NCI-H526 treated with DMSO at 0.1 percent for 48 hours (cell line): Measurements from ENCODE around the gene PAXX.

Experiments
- DNase-seq: peaks from one replicate; lab custom pipeline; 2025; lab: John Stamatoyannopoulos, UW

PAXX gene

DNA sequence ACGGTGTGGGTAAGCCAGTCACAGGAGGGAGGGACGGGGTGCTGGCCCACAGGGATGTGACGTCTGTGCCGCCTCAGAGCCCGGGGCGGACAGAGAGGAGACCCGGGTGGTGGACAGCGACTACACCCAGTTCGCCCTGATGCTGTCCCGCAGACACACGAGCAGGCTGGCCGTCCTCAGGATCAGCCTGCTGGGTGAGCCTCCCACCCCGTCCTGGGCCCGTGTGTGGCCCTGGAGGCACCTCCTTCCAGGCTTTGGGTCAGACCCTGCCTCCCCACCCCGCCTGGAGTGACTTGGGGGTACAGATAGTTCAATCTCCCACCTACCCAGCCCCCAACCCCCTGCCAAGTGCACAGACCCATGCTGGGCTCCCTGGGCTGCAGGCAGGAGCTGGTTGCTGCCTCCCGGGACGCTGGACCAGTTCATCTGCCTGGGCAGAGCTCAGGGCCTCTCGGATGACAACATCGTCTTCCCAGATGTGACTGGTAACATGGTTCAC lies 38.4 kb upstream of the PAXX start:
- no peak for DNase-seq

DNA sequence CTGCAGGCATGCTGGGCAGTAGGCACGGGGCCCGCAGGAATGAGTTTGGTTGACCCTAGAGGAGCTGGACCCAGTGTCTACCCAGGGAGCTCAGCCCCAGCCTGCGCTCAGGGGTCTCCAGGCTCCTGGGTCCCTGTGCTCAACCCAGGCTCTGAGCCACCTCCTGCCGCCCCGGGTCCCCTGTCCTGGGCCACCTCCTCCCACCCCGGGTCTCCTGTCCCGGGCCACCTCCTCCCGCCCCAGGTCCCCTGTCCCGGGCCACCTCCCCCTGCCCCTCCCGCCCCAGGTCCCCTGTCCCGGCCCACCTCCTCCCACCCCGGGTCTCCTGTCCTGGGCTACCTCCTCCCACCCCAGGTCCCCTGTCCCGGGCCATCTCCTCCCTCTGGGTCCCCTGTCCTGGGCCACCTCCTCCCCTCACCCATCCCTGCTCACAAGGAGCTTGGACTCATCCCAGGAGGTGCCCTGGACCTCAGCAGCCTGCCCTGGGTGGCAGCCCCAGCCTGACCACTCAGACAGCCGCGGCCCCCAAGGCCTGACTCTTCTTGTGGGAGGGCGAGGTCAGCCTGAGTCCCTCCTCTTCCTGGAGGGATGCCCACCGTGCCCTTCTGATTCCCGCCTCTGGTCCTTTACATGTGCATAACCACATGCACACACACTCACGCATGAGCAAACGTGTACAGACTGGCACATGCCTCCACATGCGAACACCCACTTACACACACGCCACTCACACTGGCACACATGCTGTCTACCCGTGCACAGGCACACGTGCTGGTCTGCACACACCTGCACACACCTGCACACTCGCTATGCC lies 37.7 kb upstream of the PAXX start:
- DNase-seq = no peak

DNA sequence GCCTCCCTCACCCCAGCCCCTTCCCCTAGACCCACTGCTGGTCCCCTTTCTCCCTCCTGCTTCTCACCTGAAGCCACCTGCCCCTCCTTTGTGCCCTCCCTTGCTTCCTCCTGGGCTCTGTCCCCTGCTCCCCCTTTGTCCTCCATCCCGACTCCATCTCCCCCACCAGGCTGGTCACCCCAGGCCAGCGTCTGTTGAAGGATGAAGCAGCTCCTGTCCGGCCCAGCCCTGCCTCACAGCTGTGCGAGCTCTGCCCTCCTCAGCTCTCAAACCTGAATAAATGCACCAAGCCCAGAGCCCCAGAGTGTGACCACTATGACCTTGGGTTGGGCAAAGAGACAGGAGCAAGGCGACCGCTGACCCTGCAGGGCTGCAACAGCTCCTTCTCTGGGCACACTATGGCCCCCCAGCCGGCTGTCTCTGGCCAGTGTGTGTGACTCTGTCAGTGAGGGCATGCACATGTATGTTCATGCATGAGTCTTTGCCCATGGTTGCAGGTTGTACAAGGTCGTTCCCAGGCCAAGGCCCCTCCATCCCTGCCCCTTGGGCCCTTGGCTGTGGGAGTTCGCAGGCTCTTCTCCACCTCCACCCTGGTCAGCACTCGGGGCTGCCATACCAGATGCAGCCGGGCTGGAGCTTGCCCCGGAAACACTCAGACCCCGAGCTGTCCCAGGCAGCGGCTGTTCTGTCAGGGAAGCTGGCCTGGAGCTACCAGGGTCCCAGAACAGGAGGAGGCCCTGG lies 36.9 kb upstream of the PAXX start:
- DNase-seq = no peak

DNA sequence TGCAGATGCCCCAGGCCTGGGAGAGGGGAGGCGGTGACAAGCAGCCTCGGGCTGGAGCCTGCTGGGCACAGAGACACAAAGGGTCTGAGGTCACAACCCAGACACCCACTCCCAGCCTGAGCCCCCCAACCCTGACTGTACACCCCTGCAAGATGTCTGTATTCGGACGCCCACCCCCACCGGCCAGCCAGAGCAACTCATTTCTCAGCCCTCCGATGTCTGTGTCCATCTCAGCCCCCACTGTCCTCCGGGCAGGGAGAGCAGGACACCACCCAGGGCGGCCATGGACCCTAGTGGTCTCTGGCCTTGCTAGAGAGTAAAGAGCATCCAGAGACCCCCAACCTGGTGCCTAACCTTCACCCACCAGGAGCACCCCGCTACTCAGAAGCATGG lies 36.3 kb upstream of the PAXX start:
- no peak for DNase-seq

DNA sequence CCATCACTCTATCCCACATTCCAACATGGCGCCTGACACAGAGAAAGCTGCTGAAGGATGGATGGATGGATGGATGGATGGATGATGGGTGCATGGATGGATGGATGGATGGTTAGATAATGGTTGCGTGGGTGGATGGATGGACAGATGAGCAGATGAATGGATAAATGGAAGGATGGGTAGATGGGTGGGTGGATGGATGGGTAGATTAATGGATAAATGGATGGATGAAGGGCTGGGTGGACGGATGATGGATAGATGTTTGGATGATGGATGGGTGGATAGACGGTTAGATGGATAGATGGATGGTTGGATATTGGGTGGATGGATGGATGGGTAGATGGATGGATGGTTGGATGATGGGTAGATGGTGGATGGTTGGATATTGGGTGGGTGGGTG lies 35.6 kb upstream of the PAXX start:
- no peak for DNase-seq

DNA sequence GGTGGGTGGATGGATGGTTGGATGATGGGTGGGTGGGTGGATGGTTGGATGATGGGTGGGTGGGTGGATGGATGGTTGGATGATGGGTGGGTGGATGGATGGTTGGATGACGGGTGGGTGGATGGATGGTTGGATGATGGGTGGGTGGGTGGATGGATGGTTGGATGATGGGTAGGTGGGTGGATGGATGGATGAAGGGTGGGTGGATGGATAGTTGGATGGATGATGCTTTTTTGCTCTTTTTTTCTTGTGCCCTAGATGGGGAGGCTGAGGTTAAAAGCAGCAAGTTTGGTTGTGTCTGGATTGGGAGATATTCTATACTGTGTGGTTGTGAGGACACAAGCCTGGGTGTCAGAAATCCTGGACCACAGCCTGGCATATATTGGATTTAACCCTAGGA lies 34.8 kb upstream of the PAXX start:
- no peak for DNase-seq

DNA sequence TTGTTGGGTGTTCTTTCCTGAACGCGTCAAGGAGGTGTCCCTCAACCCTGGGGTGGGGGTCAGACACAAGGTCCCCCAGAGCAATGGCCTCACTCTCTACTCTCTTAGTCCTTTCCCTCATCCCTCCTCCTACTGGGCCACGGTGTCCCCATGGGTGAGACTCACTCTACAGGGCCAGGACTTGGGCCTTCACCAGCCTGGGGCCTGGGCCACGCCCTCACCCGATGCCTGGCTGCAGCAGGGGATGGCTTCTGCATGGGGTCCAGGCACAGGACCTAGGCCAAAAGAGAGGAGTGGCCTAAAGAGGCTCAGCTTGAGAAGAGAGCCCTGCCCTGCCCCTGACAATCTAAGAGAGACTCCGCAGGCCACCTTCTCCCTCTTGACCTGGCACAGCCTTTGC lies 34.3 kb upstream of the PAXX start:
- no peak for DNase-seq

DNA sequence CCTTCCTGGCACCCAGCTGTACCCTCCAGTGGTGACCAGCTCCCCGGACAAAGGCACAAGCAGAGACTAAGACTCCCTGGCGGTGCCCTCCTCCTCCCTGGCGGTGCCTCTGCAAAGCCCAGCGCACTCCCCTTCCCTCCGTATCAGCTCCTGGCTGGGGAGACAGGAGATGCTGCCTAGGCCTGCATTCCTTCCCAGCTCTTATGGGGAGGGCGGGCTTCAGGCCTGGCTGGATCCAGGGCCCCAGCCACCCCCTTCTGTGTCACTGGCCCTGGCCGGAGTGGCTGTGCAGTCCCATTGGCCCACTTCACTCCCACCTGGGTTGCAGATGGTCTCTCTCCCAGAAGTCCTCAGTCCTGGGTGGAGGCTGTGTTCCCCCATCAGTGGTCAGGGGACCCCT lies 33.7 kb upstream of the PAXX start:
- DNase-seq = no peak

DNA sequence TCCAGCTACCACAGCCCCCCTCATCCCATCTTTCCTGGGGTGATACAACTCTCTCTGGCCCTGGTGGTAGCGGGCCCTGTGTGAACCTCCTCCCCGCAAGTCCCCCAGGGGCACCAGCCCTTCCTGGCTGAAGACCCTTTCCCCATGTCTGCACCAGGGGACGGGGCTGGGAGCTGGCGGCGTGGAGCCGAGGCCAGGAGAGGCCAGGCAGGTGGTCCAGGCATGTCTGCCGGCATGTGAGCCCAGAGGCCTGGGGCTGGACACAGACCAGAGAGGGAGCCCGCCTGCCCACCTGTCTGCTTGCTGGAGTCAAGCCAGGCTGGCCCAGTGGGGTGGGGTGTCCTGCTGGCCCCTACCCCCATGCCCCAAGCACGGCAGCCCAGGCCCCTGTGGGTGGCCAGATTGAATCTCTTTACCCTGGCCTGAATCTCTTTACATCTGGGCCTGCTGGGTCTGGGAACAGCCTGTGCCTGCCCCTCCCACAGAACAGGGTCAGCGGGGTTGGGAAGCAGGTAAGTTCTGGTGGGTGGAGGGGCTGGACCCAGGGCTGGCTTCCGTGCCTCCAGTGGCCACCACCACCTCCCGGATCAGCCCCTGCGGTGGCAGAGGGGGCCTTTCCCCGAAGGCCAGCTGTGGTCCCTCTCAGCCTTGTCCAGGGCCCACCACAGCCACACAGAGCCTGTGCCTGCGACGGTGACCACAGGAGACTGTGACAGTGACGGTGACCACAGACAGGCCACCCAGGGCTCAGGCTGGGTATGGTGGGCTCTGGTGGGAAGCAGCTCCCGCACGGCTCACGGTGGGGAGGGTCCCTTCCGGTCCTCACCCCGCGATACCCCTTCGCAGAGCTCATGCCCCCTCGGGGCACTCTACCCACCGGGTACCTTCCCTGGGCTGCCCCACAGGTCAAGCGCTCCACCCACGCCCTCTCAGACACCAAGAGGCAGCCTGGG lies 33.0 kb upstream of the PAXX start:
- no peak for DNase-seq

DNA sequence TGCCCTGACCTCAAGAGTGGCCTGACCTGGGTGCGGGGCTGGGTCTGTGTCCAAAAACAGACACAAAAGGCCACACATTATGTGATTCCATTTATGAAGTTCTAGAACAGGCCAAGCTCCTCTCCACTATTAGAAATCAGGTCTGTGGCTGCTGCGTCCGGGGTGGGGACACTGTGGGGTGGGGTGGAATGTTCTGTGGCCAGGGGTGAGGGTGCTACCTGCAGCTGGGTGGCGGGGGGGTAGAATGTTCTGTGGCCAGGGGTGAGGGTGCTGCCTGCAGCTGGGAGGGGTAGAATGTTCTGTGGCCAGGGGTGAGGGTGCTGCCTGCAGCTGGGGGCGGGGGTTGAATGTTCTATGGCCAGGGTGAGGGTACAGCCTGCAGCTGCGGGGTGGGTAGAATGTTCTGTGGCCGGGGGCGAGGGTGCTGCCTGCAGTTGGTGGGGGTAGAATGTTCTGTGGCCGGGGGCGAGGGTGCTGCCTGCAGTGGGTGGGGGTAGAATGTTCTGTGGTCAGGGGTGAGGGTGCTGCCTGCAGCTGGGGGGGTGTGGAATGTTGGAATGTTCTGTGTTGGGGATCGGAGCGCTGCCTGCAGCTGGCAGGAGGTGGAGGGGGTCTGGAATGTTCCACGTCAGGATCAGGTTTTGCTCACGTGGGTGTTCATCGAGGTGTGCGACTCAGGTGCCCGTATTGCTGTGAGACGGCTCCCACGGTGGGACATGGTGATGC lies 31.8 kb upstream of the PAXX start:
- DNase-seq = no peak

DNA sequence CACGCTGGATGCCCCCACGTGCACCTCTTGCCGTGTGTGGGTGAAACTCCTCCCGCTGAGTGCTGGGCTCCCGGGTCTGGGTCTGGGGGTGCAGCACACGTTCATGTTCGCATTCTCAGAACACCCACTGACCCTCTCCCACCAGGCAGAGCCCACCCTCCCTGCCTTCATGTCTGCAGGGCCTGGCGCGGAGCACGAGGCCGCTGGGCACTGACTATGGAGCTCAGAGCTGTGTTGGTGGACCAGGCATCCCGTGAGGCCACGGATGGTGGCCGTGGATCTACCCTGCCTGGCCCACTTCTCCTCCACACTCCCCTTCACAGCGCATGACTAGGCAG lies 31.3 kb upstream of the PAXX start:
- DNase-seq = no peak

DNA sequence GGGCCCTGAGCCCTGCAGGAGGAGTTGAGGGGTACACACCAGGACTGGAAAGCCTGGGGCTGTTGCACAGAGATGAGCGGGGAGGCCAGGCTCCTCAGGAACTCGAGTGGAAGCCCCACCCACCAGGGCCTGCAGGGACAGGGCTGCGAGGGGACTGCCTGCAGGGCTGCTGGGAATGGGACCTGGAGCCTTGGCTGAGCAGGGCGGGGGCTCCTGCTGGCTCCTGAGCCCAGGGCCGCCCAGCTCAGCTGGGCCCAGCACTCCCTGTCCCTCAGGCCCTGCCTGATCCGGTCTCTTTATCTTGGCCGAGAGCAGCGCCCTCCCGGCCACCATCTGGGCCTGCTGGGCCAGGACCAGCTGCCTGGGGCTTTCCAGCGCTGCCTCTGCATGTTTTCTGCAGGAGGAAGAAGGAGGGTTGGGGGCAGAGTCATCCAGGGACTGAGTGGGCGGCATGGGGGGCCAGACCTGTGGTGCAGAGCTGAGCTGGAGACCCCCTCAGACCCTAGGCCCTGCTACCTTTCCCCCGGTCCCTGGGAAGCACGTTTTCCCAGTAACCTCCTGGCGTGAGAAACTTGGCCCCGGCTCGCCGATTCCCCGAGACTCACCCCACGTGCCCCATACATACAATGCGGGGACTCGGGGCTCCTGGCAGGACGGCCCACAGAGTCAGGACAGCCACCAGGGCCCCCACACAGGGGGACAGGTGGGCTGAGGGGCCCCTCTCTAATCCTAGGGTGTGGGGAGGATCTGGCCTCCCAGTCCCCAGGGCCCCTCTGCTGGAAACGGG lies 30.8 kb upstream of the PAXX start:
- DNase-seq = no peak

DNA sequence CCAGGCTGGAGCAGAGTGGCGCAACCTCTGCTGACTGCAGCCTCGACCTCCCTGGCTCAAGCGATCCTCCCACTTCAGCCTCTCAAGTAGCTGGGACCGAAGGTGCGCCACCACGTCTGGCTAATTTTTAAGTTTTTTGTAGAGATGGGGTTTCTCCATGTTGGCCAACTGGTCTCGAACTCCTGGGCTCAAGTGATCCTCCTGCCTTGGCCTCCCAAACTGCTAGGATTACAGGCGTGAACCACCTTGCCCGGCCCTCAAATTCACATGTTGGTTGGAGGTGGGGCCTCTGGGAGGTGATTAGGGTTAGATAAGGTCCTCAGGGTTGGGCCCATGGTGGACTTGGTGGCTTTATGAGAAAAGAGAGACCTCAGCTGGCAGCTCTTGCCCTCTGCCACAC lies 30.1 kb upstream of the PAXX start:
- no peak for DNase-seq

DNA sequence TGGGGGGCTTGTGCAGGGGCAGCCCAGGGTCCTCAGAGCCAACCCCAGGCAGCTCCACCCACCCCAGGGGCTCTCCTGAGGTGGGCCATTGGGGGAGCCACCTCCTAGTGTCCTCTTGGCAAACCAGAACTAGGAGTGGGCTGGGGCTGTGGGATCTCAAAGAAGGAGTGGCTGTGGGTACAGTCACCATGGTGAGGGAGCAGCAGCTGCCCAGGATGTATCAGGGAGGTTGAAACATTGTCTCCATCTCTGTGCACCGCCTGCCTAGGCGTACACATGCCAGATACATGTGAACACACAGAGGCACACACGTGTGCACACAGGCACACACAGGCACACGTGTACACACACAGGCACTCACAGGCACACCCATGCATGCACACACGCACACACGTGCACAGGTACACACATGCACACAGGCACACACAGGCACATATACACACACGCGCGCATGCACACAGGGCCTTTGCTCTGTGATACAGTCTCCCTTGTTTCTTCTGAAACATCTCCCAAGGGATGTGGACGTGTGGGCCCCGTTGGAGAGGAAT lies 29.4 kb upstream of the PAXX start:
- DNase-seq = no peak

DNA sequence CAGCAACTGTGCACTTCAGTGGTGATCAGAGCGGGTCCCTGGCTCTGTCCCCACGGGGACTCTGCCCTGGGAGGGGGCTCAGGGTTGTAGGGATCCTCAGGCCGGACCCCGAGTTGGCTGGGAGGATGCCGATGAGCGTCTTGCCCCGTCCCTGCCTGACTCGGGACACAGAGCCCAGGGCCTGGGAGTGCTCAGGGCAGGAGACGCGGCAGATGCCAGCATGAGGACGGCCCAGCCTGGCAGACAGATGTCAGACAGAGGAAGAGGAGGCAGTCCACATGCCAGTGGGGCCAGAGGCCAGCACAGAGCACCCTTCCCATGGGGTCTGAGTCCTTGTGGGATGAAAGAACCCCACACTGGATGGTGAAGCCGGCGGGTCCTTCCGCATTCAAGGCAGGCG lies 28.9 kb upstream of the PAXX start:
- DNase-seq = no peak

DNA sequence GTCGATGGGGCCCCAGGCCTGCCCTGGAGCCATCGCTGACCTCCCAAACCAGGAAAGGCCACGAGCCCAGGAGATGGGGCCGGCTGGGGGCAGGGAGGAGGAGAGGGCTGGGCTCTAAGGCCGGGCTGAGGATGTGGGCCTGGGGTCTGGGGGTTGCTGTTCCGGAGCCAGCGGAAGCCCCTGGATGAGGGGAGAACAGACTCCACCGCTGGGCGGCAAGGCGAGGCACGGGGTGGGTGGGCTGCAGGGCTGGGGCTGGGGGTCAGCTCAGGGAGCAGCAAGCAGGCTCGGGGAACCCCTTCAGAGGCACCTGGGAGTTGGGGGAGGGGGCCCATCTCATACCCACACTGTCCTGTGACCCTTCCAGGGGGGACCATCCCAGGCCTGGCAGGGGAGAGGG lies 28.5 kb upstream of the PAXX start:
- DNase-seq = no peak

DNA sequence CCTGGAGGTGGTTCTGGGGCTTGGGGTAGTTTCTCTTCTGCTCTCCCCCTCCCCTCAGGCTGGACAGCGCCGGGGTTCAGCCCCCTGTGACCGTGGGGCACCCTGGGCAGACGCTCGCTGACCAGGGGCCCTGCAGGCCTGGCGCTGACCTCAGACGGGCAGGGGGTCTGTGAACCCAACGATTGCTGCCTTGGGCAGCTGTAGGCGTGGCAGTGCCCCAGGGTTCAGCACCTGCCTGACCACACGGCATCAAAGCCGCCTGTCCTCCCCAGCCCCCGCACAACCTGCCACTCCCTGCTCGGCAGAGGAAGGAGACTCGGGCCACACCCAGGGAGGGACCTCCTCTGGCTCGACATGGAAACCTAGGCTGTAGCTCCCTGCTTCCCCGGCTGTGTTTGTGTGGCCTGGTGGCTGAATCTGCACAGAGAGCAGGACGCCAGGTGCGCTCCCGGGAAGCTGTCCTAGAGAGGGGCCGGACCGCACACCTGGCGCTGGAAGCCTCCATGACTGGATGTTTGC lies 28.0 kb upstream of the PAXX start:
- no peak for DNase-seq

DNA sequence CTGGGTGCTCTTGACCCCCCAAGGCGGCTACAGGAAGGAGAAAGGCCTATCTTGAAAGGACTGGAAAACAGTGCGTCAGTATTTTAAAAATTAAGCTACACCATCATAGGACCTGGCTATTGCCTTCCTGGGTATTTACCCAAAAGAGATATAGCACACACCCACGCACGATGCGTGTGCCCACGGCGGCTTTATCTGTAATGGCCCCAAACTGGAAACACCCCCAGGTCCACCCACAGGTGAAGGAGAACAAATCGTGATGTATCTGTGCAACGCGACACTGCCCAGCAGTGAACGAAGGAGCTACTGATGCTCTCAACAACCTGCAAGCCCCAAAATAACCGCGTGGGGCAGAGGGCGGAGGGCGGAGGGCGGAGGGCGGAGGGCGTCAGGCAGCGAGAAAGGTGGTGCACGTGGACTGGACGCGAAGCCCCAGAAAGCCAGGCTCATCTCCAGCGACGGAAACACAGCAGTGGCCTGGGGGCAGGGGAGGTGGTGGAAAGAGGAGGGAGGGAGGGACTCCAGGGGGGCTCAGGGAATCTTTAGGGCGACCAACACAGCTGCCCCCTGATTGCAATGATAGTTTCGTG lies 27.3 kb upstream of the PAXX start:
- DNase-seq = no peak

DNA sequence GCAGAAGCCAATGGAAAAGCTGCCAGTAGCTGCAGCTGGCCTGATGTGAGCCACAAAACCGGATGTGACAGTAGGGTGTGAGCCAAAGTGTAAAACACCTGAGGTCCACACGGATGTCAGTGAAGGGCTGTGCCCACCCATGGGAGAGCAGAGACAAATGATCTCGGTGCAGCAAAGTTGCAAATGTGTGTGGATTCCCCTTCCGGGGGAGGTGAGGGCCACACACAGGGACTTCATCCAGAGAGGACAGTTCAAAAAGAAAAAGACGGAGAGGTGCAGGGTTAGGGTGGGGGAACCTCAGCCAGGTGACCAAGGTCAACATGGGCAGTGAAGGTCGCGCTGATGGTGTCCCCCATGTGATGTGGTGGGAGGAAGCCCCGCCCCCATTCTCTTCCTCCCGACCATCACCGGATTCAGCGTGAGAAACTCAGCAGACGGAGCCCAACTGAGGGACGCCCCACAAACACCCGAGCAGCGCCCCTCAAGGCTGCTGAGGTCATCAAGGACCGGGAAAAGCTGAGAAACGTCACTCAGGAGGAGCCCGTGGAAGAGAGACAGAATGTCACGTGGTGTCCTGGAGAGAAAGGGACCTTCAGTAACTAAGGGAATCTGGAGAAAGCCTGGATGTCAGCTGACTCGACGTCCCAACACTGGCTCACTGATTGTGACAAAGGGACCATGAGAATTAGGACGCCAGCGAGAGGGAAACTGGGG lies 26.3 kb upstream of the PAXX start:
- DNase-seq = no peak
